NCI-H1694 treated with DMSO at 0.1 percent for 48 hours (cell line): ENCODE measurements around the gene CHAC1.

ENCODE experiments used
- DNase-seq: peaks from one replicate; lab custom pipeline; 2025; lab: John Stamatoyannopoulos, UW

Gene CHAC1

GRCh38 chr15:40925495-40925862 lies 27.8 kb upstream of the CHAC1 start:
- DNase-seq, result no peak

GRCh38 chr15:40925863-40926658 lies 27.2 kb upstream of the CHAC1 start:
- DNase-seq, result no peak

GRCh38 chr15:40926659-40927494 lies 26.4 kb upstream of the CHAC1 start:
- DNase-seq, result no peak

GRCh38 chr15:40927495-40927872 lies 25.8 kb upstream of the CHAC1 start:
- peak; percentile 26 for DNase-seq

GRCh38 chr15:40927873-40928806 lies 25.1 kb upstream of the CHAC1 start:
- DNase-seq, result no peak

- peak; percentile 22 for DNase-seq
These were observed 24.2 kb upstream of the CHAC1 start, which contains the start of gene DLL4 for GRCh38 chr15:40928821-40929659. TSS of gene DLL4 (plus strand) at chr15:40929340. CDS start at chr15:40929669, 329 bp downstream.

- no peak for DNase-seq
These were observed 23.4 kb upstream of the CHAC1 start for GRCh38 chr15:40929660-40930429.

GRCh38 chr15:40930430-40931299 lies 22.6 kb upstream of the CHAC1 start:
- DNase-seq, result no peak

- DNase-seq, result no peak
These were observed 21.8 kb upstream of the CHAC1 start for GRCh38 chr15:40931300-40932142.

GRCh38 chr15:40932156-40932555 lies 21.1 kb upstream of the CHAC1 start:
- DNase-seq, result no peak

GRCh38 chr15:40932649-40933516 lies 20.4 kb upstream of the CHAC1 start:
- DNase-seq, result no peak

GRCh38 chr15:40933517-40933902 lies 19.8 kb upstream of the CHAC1 start:
- DNase-seq, result no peak

GRCh38 chr15:40934457-40934856 lies 18.8 kb upstream of the CHAC1 start:
- DNase-seq, result no peak

GRCh38 chr15:40936234-40936708 lies 17.0 kb upstream of the CHAC1 start:
- no peak for DNase-seq

GRCh38 chr15:40936709-40937666 lies 16.3 kb upstream of the CHAC1 start:
- DNase-seq, result no peak
